Hematopoietic multipotent progenitor cell treated with erythropoietin and hydrocortisone succinate and interleukin-3 and kit ligand, for 4 days (in vitro differentiated cells): Measurements from ENCODE around the gene RFC3.
A peak's percentile ranks its signal among the peaks of the same experiment; 100 is the strongest.

ENCODE experiments used
- DNase-seq: peaks from one replicate; pipeline ENCODE4 v3.0.0-alpha.2; 2015

RFC3 gene

DNA sequence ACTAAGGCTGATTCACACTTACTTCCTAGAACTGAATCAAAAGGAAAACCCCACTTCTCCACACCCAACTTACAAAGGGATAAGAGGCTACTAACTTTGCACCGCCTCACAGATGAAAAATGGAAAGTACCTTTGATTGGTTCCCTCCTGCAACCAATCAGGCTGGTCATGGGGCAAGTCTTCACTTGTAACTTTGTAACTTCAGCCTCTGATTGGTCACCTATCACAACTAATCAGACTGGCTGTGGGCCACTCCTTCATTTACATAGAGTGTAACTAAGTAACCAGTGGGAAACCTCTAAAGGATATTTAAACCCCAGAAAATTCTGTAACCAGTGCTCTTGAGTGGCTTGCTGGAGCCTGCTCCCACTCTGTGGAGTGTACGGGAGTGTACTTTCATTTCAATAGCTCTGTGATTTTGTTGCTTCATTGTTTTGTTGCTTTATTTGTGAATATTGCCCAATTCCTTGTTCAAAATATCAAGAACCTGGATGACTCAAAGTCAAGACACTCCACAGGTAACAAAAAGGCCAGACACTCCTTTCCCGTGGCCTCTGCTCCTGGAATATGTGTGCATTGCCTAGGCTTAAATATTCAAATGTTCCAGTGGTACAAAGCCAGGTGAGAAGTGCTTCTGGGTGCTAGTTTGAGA lies 50.5 kb downstream of the RFC3 start:
- DNase-seq = no peak

DNA sequence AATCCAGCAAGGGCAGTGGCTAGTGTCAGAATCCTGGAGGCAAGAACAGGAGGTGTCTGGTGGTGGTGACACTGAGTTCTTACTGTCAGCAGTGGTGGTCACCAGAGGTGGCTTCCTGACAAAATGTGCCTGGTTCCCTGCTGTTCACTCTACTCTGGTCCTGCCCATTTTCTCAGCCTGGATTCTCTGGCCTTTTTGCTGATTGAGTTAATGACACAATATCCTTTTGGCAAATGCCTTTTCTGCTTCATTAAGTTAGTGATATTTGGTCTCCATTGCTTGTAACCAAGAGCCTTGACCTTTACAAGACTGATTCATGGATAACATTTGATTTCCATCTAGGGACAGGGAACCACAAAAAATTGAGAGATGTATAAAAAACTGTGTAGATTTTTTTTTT lies 51.1 kb downstream of the RFC3 start:
- no peak for DNase-seq

DNA sequence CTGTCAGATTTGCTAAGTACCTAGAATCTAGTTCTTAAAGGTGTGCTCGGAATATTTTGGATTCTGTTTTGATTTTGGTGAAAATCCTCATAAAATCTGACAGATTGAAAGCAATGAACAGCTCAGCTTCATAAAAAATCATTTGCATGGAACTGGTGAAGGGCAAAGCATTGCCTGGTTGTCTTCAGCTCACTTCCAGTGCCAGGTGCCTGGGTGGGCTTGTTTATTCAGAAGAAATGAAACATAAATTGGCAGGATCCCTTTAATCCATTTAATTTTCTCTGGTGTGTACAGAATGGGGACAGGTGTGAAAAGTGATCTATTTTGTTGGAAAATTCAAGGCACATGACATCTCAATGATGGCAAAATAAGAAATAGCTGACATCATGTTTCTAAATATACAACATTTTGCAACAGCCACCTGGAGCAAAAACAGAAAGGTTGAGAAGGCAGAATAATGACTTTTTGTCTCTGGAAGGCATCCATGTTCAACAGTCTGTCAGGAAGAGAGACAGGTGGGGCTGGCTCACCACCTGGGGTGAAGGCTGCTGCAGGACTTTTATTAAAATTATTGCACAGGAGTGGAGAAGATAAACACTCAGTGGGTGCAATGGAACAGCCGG lies 52.2 kb downstream of the RFC3 start:
- no peak for DNase-seq

GRCh38 chr13:33871207-33872004 lies 53.5 kb downstream of the RFC3 start:
- no peak for DNase-seq

DNA sequence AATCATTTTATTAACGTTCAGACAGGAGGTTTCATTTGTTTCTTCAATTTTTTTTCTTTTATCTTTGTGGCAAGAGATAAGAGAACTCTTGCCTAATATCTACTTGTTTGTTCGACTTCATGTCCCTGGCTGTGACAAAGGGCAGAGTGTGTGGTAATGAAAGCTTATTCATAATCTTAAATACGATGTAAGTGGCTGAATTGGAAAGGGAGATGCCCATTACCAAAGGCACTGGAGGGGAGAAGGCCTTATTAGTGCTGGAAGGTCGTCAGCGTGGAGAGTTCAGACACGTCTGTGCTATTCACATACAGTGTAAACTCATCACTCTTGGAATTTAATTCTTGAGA lies 54.0 kb downstream of the RFC3 start:
- peak; percentile 46 for DNase-seq

- DNase-seq = no peak
These were observed 55.4 kb downstream of the RFC3 start for GRCh38 chr13:33873251-33873908.

- no peak for DNase-seq
These were observed 56.9 kb downstream of the RFC3 start for GRCh38 chr13:33874871-33875270.

GRCh38 chr13:33875618-33876401 lies 57.9 kb downstream of the RFC3 start:
- no peak for DNase-seq

GRCh38 chr13:33876716-33877394 lies 58.9 kb downstream of the RFC3 start:
- DNase-seq = no peak

DNA sequence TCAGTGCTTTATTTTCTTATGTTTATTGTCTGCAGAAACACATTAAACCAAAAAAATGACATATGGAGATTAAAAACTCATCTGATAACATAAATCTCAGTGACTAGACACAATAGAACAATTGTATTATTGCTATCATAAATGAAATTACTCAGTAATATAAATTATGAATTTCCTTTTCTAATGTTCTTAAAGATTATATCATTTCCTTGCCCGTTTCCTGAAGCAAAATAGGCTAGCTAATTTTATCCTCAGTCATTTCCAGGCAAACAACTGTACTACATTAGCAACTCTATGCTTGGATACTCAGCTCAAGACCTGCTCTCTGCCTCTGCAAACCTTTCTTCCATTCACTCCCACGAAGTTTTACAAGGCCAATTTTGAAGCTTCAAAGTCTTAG lies 61.2 kb downstream of the RFC3 start:
- no peak for DNase-seq

GRCh38 chr13:33882804-33883203 lies 64.9 kb downstream of the RFC3 start:
- DNase-seq = no peak

GRCh38 chr13:33884531-33885220 lies 66.7 kb downstream of the RFC3 start:
- no peak for DNase-seq
